ENCODE measurements around the gene A4GALT. TPM values are rescaled to one million over a fixed set of nuclear protein-coding genes. Genes with fewer than 3 reads are reported as not detected.
A peak's percentile ranks its signal among the peaks of the same experiment; 100 is the strongest.
"Not testable (repeated sequence)": the region's sequence is repeated elsewhere in the genome, so short reads cannot be mapped to it uniquely, and the experiment has no call there.

The A4GALT gene
- total RNA-seq, 2 donors from 2014 or later: 3.1 to 6.9 TPM

DNA sequence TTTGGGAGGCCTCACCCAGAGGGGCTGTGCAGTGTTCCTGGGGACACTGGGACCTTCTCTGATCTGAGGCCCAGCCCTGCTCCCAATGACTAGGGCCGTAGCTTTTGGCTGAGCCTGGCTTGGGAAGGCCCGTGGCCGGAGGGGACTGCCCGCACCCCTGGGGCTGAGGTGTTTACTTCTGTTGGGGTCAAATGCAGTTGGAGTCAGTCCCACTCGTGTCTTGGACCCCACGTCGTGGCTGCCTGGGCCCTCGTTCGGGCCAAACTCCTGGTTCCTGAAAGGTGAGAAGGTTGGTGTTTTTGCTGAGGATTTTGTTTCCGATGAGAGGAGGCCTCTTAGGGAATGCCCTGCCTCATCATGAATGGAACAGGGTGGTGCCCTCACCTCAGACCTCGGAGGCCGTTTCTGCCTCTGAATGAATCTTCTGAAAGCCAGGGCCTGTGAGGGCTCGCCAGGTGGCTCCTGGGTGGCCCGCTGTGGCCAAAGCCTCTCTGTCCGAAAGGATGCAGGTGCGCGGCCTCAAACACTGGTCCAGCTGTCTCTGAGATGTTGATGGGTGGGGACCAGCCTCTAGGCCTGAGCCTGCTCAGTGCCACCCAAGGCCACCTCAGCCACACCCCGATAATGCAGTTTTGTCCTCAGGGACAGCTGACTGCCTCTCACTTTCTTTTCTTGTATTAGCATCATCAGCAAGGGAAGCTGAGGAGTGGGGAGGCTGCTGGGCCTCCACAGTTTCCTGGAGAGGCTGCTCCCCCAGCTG lies 40.3 kb upstream of the A4GALT start:
- DNase-seq: no peak
- Histone ChIP-seq H3K4me3 (no peak overlapping the region), H3K27ac (no peak overlapping the region), H3K36me3 (replicated peaks in 1 of 2; ENCODE audit: insufficient read depth in 1 of 2, low read depth in 2 of 2) (no peaks in the 10 kb centered on the region), H3K4me1 (no peaks in the 10 kb centered on the region), H3K9me3 (no peaks in the 10 kb centered on the region), H3K27me3 (no peaks in the 10 kb centered on the region)
- no peak for ATAC-seq
- 74 to 86% methylated on average over 14 to 18 of the region's 18 CpGs for WGBS, 2 donors
- no peak for TF ChIP-seq POLR2A (IDR thresholded peaks at IDR 0.05)
- TF ChIP-seq, protein P1, sequence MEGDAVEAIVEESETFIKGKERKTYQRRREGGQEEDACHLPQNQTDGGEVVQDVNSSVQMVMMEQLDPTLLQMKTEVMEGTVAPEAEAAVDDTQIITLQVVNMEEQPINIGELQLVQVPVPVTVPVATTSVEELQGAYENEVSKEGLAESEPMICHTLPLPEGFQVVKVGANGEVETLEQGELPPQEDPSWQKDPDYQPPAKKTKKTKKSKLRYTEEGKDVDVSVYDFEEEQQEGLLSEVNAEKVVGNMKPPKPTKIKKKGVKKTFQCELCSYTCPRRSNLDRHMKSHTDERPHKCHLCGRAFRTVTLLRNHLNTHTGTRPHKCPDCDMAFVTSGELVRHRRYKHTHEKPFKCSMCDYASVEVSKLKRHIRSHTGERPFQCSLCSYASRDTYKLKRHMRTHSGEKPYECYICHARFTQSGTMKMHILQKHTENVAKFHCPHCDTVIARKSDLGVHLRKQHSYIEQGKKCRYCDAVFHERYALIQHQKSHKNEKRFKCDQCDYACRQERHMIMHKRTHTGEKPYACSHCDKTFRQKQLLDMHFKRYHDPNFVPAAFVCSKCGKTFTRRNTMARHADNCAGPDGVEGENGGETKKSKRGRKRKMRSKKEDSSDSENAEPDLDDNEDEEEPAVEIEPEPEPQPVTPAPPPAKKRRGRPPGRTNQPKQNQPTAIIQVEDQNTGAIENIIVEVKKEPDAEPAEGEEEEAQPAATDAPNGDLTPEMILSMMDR (IDR thresholded peaks at IDR 0.05): no peak
- intact Hi-C loops (cut with DNase I): loop anchor here (10.0 kb wide), 1 partner anchor 106 kb away; no protein-coding TSS in a partner anchor

DNA sequence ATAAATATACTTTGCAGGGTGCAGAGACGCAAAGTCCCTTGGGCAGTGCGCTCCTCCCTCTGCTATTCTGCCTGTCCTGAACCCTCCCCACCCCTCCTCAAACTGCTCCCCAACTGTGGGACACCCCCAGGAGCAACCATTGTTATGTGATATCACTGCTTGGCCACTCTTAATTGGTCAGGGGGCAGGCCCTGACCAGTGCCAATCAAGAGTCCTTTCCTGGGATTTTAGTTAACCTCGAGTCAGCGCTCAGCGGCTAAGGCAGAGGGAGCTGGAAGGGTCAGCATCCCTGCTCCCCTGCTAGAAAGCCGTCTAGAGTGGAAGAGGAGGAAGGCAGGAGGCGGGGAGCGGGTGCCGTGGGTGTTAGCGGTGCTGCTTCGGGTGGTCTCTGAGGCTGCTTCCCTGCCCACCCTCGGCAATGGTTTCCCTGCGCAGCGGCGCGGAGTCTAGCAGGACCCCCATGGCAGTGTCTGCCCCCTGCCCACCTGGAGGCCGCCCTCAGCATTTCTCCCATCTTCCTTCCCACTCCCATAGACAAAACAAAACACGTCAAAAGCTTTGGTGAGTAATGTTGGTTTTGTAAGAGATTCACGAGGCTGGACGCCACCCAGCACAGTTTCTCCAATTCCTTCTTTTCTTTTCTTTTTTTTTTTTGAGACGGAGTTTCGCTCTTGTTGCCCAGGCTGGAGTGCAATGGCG lies 38.4 kb upstream of the A4GALT start:
- Histone ChIP-seq H3K4me3 (no peak overlapping the region), H3K36me3 (replicated peaks in 1 of 2; ENCODE audit: insufficient read depth in 1 of 2, low read depth in 2 of 2) (no peaks in the 10 kb centered on the region), H3K4me1 (peaks cover 13% of the 10 kb centered on the region), H3K9me3 (no peaks in the 10 kb centered on the region), H3K27ac (no peak overlapping the region), H3K27me3 (no peaks in the 10 kb centered on the region)
- intact Hi-C loops (cut with DNase I): no loop called here
- TF ChIP-seq, protein P1 (IDR thresholded peaks at IDR 0.05): no peak
- no peak for TF ChIP-seq POLR2A (IDR thresholded peaks at IDR 0.05)
- WGBS, 2 donors: 83 to 86% methylated on average over 22 to 23 of the region's 23 CpGs
- no peak for ATAC-seq
- DNase-seq: no peak

DNA sequence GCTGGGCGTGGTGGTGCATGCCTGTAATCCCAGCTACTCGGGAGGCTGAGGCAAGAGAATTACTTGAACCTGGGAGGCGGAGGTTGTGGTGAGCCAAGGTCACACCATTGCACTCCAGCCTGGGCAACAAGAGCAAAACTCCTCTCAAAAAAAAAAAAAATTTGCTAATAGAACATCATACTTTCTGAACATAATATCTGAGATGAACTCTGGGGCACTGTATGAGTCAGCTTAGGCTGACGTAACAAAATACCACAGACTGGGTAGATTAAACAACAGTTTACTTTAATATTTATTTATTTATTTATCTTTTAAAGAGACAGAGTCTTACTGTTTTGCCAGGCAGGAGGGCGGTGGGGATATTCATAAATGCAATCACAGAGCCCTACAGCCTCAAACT lies 34.9 kb upstream of the A4GALT start:
- H3K4me1 ChIP-seq: peaks cover 13% of the 10 kb centered on the region
- H3K4me3 ChIP-seq; H3K9me3 ChIP-seq; H3K27me3 ChIP-seq; H3K36me3 ChIP-seq (replicated peaks in 1 of 2; ENCODE audit: insufficient read depth in 1 of 2, low read depth in 2 of 2); intact Hi-C loops (cut with DNase I): not testable (repeated sequence)
- WGBS, 2 donors: 63 to 69% methylated on average over 5 of the region's 5 CpGs
- peak; percentile 61 for ATAC-seq
- peak in 1 of 4 donors; percentile 28 for DNase-seq
- peak overlapping the region in 1 of 4 donors; percentile 59 for H3K27ac ChIP-seq

DNA sequence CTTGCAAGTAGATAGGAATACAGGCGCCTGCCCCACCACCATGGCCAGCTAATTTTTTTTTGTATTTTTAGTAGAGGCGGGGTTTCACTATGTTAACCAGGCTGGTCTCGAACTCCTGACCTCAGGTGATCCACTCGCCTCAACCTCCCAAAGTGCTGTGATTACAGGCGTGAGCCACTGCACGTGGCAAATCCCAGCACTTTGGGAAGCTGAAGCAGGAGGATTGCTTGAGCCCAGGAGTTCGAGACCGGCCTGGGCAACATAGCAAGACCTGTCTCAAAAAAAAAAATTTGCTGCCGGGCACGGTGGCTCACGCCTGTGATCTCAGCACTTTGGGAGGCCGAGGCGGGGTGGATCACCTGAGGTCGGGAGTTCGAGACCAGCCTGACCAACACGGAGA lies 34.5 kb upstream of the A4GALT start:
- WGBS, 2 donors: 85 to 86% methylated on average over 11 to 15 of the region's 16 CpGs
- ATAC-seq: not testable (repeated sequence)
- peak overlapping the region in 3 of 4 donors; percentile 54 to 62 (median 59) for H3K27ac ChIP-seq

DNA sequence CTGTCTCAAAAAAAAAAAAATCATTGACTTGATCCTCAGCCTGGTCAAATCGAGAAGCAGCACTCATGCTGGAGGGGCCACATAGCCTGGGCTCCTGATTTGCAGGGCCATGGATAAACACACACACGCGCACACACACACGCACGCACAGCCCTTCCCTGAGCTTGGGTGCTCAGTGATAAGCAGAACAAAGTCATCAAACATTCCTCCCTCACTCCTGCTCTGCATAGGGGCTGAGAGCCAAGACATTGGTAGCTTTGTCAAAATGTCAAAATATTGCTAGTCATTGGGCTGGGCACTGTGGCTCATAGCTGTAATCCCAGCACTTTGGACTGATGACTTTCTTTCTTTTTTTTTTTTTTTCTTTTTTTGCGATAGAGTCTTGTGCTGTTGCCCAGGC lies 34.0 kb upstream of the A4GALT start:
- ATAC-seq (peak; percentile 87), DNase-seq (peak; percentile 44 to 65 (median 54))
- Histone ChIP-seq H3K27ac (peak overlapping the region in 3 of 4 donors; percentile 54 to 62 (median 59)), H3K36me3 (replicated peaks in 1 of 2; ENCODE audit: insufficient read depth in 1 of 2, low read depth in 2 of 2) (no peaks in the 10 kb centered on the region), H3K4me3 (no peak overlapping the region), H3K9me3 (no peaks in the 10 kb centered on the region), H3K4me1 (peaks cover 13% of the 10 kb centered on the region), H3K27me3 (no peaks in the 10 kb centered on the region)
- intact Hi-C loops (cut with DNase I): no loop called here
- 23 to 26% methylated on average over 5 to 6 of the region's 6 CpGs for WGBS, 2 donors
- TF ChIP-seq, protein P1 (IDR thresholded peaks at IDR 0.05): no peak
- TF ChIP-seq POLR2A (IDR thresholded peaks at IDR 0.05): no peak

More for the DNA sequence above, 34.5 kb upstream of the A4GALT start:
- intact Hi-C loops (cut with DNase I); DNase-seq; H3K36me3 ChIP-seq (replicated peaks in 1 of 2; ENCODE audit: insufficient read depth in 1 of 2, low read depth in 2 of 2); H3K27me3 ChIP-seq; H3K9me3 ChIP-seq; H3K4me3 ChIP-seq: not testable (repeated sequence)
- H3K4me1 ChIP-seq: peaks cover 13% of the 10 kb centered on the region
